Posterior vena cava (tissue), 2 donors: Measurements from ENCODE around the gene SLC66A2. TPM values are rescaled to one million over a fixed set of nuclear protein-coding genes. Genes with fewer than 3 reads are reported as not detected.
A peak's percentile ranks its signal among the peaks of the same experiment; 100 is the strongest.
"Not testable (repeated sequence)": the region's sequence is repeated elsewhere in the genome, so short reads cannot be mapped to it uniquely, and the experiment has no call there.

Source experiments
- DNase-seq: peaks from one replicate; pipeline ENCODE4 v3.0.0-alpha.2; 2020; ENCODE audit warnings: low spot score
- intact Hi-C, 2 donors: fragments of 100-400 bp; cut with DNase I; formaldehyde crosslinking; loops; one replicate each; pipeline versions ENCODE4 v1.14.1 to v1.14.2; 2022 to 2023
- long read RNA-seq, 2 donors: library from polyadenylated mRNA; unstranded; transcript quantifications; one replicate each; pipeline ENCODE4 v2.0.0, GENCODE V29; 2020 to 2021
- total RNA-seq, 2 donors: library from RNA; stranded (reverse); fragmentation: NEBNext Ultra II Directional; extraction: Animal tissue kit (Norgen Biotek cat#: 25700); gene quantifications; one replicate each; pipeline ENCODE4 v1.2.1, GENCODE V29; 2021
- donor health status: DM: yes; HTN: yes; CAD: no.
- donor health status: DM: yes; HTN: yes; CAD: no.

SLC66A2 gene
- 10 to 100 TPM; 32.0 to 36.8 TPM for total RNA-seq
- long read RNA-seq, donor 1, transcript PQLC1-203 (6 exons, 2,555 nt), result major isoform, 17 of 43 reads
- long read RNA-seq, donor 1, transcript PQLC1-211 (4 exons, 1,247 nt), result minor isoform, 6 of 43 reads
- long read RNA-seq, donor 1, transcript PQLC1-202 (5 exons, 2,475 nt), result minor isoform, 7 of 43 reads
- long read RNA-seq, donor 1, partial matches to known transcripts, result 2 of 43 reads
- long read RNA-seq, donor 1, other reads (novel, unspliced or antisense), result 11 of 43 reads
- long read RNA-seq, donor 2, partial matches to known transcripts, result 12 of 24 reads
- long read RNA-seq, donor 2, other reads (novel, unspliced or antisense), result 12 of 24 reads

DNA sequence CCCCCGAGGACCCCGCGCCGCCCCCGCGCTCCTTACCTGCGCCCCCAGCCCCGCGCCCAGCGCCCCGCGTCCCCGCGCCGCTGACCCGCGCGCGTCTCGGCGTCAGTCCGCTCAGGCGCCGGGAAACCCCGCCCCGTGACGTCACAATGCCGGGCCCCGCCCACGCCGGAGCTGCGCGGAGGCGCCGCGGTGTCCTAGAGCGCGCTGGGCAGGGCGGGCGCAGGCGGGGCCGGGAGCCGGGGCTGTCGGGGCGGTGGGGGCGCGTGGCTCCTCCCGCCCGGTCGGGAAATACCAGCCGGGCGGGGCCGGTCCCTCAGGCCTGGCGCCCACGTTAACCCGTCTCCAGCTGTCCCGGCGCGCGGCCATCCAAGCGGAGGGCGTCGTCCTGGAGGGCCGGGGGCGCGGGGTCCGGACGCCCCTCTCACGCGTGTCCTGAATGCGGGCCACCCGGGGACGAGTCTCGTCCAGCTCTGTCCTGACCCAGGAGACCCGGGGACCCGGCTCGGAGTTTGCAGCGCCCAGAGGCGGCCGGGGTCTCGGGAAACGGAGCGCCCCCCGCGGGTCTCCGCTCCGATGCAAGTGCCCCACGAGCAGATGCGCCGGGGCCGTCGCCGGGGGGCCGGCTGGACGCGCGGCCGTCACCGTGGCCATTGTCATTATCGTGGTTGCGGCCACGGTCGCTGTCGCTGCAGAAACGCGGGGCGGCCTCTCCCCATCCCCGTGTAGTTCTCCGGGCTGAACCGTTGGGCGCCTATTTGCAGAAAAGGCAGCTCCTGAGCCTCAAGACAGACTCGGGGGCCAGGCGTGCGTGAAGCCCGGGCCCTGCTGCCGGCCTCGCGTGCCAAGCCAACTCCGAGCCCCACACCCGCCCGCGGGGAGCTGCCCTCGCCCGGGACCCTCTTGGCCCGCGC lies at the start of gene SLC66A2:
TSS of gene SLC66A2 (minus strand) at position 109 of the 911 bp plus-strand sequence. CDS start 727 bp downstream, outside the sequence.
- intact Hi-C loops, result loop anchor here in 1 of 2 donors (10.0 kb wide), 1 partner anchor 83 kb away; the partner anchor contains the start of gene RBFA
- peak; percentile 98 for DNase-seq

DNA sequence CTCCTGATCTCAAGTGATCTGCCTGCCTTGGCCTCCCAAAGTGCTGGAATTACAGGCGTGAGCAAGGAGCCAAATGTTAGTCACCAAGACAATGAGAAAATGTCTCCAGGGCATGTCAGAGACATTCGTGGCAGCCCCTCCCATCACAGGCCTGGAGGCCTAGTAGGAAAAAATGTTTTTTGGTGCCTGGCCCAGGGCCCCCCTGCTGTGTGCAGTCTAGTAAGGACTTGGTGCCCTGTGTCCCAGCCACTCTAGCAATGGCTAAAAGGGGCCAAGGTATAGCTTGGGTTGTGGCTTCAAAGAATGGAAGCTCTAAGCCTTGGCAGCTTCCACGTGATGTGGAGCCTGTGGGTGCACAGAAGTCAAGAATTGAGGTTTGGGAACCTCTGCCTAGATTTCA lies 49.4 kb upstream of the SLC66A2 start:
- no peak for DNase-seq
- intact Hi-C loops, result no loop called here

DNA sequence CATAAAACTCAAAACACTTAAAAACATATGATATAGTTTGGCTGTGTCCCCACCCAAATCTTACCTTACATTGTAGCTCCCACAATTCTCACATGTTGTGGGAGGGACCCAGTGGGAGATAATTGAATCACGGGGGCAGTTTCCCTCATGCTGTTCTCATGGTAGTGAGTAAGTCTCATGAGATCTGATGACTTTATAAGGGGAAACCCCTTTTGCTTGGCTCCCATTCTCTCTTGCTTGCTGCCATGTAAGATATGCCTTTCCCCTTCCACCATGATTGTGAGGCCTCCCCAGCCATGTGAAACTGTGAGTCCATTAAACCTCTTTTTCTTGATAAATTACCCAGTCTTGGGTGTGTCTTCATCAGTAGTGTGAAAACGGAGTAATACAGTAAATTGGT lies 48.2 kb upstream of the SLC66A2 start:
- DNase-seq, intact Hi-C loops: not testable (repeated sequence)

DNA sequence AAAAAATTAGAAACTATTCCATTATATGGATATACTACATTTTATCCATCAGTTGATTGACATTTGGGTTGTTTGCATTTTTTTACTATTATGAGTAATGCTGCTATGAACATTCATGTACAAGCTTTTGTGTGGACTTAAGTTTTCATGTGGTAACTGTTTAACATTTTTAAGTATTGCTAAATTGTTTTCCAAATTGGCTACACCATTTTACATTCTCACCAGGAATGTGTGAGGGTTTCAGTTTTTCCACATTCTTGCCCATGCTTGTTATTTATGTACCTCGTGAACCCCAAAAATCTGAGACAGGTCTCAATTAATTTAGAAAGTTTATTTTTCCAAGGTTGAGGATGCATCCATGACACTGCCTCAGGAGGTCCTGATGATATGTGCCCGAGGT lies 40.0 kb upstream of the SLC66A2 start:
- intact Hi-C loops, result no loop called here
- DNase-seq, result no peak

DNA sequence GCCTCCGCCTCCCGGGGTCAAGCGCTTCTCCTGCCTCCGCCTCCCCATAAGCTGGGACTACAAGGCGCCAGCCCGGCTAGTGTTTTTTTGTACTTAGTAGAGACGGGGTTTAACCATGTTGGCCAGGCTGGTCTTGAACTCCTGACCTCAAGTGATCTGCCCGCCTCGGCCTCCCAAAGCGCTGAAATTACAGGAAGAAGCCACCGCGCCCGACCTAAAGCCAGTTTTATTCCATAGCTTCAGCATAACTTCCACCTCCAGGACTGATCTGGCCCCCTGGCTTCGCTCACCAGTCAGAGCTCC lies 37.7 kb upstream of the SLC66A2 start:
- intact Hi-C loops, result no loop called here
- DNase-seq, result no peak

DNA sequence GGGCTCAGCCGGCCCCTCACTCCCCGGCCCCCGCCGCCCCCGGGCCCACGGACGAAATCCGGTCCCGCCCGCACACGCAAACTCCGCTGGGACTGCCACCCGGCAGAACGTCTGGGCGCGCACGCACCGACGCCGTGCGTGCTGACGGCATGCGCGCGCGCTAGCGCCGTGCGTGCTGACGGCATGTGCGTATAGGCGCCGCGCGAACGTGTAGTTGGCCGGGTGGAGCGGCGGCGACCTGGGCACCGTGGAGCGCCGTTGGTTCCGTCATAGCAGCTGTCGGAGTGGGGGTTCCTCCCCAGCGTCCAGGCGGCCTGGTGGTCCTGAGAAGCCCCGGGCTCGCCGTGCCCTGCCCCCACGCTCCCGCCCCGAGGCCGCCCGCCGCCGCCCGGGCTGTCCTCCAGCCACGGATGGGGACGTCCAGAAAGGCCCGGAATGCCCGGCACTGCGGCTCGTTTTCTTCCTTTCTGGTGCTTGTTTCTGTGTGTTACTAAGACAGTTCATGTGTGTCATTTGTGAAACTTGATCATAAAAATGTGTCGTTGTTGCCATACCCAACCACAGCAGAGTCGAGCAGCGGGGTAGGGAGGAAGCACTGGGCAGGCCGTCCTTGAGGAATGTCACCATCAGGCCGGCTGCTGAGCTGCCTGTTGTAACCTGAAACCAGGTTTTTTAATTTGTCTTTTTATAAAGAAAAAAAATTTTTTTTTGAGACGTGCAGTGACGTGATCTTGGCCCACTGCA lies 37.2 kb upstream of the SLC66A2 start, which contains the start of gene TXNL4A:
TSS of gene TXNL4A (minus strand) at position 113 of the 744 bp plus-strand sequence. CDS start 171 bp downstream, outside the sequence.
- intact Hi-C loops, result no loop called here
- peak; percentile 96 for DNase-seq

DNA sequence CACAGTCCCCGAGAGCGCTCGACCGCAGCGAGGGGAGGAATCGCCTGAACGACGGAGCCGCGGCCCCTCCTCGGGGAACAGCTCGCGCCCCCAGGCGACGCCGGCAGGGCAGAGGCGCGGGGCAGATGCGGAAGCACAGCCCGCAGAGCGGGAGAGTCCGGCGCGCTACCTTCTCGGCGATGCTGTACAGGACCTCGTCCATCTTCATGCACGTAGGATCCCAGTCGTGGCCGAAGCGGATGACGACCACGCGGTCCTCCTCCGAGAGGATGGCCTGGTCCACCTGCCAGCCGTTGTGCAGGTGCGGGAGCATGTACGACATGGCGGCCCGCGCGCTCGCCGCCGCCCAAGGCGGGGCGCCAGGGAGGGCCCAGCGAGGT lies 36.6 kb upstream of the SLC66A2 start:
- peak; percentile 88 for DNase-seq
- intact Hi-C loops, result no loop called here

DNA sequence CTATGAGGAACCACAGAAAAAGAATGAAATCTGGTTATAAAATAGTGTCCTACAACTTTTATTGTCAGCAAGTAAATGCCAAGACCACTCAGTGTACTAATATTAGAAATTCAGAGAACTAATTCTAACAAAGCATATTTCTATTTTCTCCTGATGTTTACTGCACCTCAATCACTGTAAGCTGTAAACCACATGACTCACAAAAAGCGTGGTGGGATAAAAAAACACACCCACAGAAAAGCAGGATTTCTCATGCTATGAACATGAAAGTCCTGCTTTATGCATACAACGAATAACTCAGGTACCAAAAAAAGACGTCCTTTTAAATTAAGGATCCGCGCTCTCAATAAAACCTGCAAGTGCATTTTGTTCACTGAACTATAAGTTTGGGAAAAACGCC lies 36.1 kb upstream of the SLC66A2 start:
- intact Hi-C loops, result no loop called here
- DNase-seq, result no peak

DNA sequence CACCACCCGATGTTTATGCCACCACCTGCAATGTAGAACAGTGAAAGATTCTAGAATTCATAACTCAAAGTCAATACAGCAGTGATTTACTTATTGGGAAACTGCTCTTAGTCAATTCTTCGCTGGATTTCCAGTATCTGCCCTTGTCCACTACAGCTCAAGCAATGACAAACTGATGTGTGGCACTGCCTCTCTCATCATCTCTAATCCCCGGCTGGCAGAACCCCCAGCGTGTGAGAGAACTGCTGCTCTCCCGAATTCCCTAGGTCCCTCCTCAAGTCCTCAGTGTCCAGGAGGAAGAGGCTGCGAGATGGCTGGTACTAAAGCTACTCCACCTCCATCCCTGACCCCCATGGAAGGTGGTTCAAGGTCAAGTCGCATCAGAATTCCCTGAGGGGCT lies 35.3 kb upstream of the SLC66A2 start:
- DNase-seq, result no peak
- intact Hi-C loops, result no loop called here

DNA sequence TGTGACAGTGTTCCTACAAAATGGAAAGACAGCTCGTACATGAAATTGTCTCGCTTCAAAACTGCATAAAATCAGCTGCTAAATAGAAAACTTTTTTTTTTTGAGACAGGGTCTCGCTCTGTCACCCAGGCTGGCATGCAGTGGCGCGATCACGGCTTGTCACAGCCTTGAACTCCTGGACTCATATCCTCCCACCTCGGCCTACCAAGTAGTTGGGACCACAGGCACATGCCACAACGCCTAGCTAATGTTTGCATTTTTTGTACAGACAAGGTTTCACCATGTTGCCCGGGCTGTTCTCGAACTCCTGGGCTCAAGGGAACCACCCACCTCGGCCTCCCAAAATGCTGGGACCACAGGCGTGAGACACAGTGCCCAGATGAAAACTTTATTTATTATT lies 33.7 kb upstream of the SLC66A2 start:
- DNase-seq, result no peak
- intact Hi-C loops, result no loop called here

DNA sequence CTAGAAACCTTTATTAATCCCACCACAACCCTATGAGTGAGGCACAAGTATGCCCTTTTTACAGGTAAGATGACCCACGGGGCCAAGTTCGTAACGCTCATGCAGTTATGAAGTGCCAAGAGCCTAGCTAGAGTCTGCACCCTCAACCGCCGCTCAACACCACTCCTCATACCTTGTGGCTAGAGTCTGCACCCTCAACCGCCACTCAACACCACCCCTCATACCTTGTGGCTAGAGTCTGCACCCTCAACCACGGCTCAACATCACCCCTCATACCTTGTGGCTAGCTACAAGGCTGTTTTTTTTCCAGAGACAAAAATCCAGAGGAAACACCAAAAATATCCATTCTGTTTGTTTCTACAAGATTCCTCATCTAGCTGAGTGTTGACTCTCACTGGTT lies 32.3 kb upstream of the SLC66A2 start:
- intact Hi-C loops, result no loop called here
- DNase-seq, result no peak

DNA sequence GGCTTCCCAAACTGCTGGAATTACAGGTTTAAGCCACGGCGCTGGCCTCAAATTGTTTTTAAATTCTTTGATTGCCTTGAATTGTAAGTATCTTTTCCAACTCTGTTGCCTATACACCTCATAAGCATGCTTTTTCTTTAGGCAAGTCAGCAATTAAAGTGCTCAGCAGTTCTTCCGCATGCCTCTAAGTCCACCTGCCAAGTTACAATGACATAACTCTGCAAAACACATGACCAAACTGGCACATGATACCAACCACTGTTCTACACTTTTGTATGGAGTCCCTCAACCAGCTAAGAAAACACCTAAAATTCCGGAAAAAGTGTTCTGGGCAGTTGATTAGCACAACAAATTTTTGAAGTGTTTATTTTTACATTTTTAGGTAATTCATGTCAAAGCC lies 31.8 kb upstream of the SLC66A2 start:
- no peak for DNase-seq
- intact Hi-C loops, result no loop called here

DNA sequence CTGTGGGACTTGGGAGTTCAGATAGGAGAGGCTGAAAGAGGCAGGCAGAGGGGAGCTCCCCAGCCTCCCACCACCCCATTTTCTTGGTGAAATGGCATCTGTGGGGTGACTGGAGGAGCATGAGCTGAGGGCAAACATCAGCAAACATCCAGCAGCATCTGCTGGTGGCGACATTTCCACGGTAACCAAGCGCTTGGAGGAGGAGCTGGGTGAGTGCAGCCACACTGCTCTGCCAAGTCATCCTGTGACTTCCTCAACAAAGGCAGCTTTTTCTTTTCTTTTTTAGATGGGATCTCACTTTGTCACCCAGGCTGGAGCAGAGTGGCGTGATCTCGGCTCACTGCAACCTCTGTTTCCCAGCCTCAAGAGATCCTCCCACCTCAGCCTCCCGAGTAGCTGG lies 31.3 kb upstream of the SLC66A2 start:
- intact Hi-C loops, result no loop called here
- DNase-seq, result no peak

DNA sequence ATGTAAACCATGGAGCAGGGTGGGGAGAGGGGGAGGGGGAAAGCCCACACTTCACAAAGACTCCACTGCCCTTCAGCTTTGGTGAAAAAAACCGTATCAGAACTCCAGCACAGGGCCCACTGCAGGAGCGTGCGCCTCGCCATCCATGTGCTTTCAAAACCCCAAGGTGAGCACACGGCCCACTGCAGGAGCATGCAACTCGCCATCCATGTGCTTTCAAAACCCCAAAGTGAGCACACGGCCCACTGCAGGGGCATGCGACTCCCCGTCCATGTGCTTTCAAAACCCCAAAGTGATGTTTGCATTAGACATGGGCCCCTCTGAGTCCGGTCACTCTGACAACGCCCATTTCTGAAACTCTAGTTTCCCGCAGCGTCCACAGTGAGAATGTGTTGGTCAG lies 29.1 kb upstream of the SLC66A2 start:
- no peak for DNase-seq
- intact Hi-C loops, result no loop called here

DNA sequence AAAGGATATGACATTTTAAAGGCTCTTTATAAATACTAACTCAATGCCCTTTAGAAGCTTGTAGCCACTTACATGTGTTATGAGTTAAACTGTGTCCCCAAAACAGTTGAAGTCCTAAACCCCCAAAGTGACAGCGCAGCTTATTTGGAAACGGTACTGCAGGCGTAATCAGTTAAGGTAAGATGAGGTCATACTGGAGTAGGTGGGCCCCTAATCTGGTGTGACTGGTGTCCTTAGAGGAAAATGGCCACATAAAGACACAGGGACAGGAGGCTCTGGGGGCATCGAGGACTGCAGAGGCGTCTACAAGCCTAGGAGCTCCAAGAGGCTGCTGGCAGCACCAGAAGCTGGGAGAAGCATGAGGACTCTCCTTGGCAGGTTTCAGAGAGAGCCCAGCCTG lies 28.4 kb upstream of the SLC66A2 start:
- intact Hi-C loops, result no loop called here
- no peak for DNase-seq

DNA sequence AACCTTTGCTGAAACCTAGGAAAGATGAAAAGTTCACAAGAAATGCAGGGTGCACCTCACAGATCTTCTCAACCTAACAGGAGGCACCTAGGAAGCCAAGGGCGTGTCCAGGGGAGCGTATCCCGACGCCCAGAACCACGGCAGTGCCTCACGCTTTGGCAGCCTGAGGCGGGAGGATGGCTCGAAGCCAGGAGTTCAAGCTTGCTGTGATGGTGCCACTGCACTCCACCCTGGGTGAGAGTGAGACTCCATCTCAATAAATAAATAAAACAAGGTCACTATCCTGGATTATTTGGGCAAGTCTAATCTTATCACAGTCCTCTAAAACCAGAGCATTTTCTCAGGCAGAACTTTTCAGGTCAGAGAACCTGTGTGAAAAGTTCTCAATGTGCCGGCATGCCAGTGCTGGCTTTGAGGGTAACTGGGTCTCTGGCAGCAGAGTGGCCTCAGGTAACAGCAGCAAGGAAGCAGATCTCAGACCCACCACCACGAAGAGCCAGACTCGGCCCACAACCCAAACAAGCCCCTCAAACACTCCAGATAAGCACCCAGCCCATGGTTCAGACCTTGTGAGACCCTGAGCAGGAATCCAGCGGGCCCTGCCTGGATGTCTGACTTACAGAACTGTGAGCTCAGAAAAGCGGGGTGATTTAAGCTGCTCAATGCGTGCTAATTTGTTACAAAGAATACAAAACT lies 24.7 kb upstream of the SLC66A2 start:
- DNase-seq, result peak; percentile 67
- intact Hi-C loops, result no loop called here

DNA sequence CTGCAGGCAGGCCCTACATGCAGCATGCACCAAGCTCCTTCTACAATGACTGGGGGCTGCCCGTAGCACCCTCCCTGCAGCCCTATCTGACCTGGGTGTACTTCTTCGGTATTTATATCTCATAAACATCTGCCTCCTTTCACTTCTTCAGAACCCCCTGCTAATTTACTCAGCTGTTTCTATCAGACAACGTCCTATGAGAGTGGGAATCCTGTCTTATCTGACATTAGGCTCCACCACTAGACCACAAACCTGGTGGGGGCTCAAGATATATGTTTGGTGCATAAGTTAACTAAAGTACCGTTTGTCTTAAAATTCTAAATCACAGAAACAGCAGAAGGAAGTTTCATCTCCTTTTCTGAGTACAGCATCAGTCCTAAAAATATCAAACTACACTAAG lies 23.6 kb upstream of the SLC66A2 start:
- DNase-seq, result peak; percentile 45

DNA sequence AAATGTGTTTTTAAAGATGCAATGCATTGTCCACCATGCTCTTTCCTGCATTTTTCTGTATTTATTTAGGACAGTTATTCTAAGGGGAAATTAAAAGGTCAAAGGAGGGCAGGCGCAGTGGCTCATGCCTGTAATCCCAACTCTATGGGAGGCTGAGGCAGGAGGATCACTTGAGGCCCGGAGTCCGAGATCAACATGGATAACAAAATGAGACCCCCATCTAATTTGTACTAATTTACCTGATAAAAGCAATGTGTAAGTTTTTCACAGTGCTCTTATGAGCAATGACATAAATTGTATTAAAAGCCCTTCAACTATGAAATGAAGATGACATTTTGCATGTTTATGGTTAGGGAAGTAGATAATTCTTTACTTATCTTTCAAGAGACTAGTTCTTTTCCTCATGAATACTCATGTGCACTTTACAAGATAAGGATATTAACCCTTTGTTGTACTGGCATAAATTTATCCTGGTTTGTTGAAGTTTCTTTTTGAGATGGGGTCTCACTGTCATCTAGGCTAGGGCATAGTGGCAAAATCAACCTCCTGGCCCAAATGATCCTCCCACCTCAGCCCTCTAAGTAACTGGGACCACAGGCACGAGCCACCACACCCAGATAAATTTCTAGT lies 22.7 kb upstream of the SLC66A2 start:
- intact Hi-C loops, result no loop called here
- DNase-seq, result peak; percentile 3

More for the DNA sequence above, 23.6 kb upstream of the SLC66A2 start:
- intact Hi-C loops, result no loop called here

DNA sequence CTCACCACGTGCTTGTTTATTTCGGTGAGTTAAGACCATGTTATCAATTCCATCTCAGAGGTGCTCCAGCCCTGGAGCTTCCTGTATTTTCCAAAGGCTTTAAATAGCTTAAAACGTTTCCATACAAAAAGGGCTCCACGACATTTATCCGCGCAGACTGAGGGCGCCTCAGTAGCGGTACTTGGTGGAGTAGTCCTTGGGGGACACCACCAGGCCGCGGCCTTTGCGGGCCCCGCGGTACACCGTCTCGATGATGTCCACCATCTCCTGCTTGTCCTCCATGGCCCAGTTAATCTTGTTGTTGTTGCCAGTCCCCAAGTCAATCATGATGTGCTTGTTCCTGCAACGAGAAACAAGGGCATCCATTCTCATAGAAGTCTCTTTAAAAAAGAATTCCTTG lies 22.1 kb upstream of the SLC66A2 start:
- DNase-seq, result peak; percentile 41
- intact Hi-C loops, result no loop called here
